Endodermal cell (in vitro differentiated cells): ENCODE data around the gene ZNF358. TPM values are rescaled to one million over a fixed set of nuclear protein-coding genes. Genes with fewer than 3 reads are reported as not detected.

Source experiments
- DNase-seq: peaks from one replicate; pipeline ENCODE4 v3.0.0-alpha.2; 2017
- H3K27ac ChIP-seq: 2 replicates; pipeline ENCODE4 v1.5.1; 2013; ENCODE audit warnings: mild to moderate bottlenecking, low read depth, low read length, moderate library complexity
- H3K27me3 ChIP-seq: 2 replicates; pipeline ENCODE4 v1.6.1; 2013; ENCODE audit warnings: mild to moderate bottlenecking, low read length, moderate library complexity; ENCODE audit not compliant: insufficient read depth, control insufficient read depth, poor library complexity, severe bottlenecking
- H3K36me3 ChIP-seq: 2 replicates; pipeline ENCODE4 v1.7.0; 2013; ENCODE audit warnings: mild to moderate bottlenecking, low read length, moderate library complexity; ENCODE audit not compliant: control insufficient read depth, insufficient read depth
- H3K4me1 ChIP-seq: one replicate; pipeline ENCODE4 v1.7.0; 2013; ENCODE audit warnings: low read length; ENCODE audit not compliant: control insufficient read depth, insufficient read depth
- H3K4me3 ChIP-seq: 2 replicates; pipeline ENCODE4 v1.5.1; 2013; ENCODE audit warnings: mild to moderate bottlenecking, low read length, moderate library complexity
- H3K9ac ChIP-seq: 2 replicates; pipeline ENCODE4 v1.6.1; 2013; ENCODE audit warnings: mild to moderate bottlenecking, low read length, moderate library complexity; ENCODE audit not compliant: poor library complexity, severe bottlenecking; ENCODE audit errors: extremely low read depth
- H3K9me3 ChIP-seq: 2 replicates; pipeline ENCODE4 v1.6.1; 2013; ENCODE audit warnings: mild to moderate bottlenecking, low read length, moderate library complexity; ENCODE audit not compliant: control insufficient read depth
- H3K27ac Mint-ChIP-seq: 2 replicates; pipeline ENCODE4 v1.8.0; 2020; ENCODE audit warnings: mixed read lengths
- H3K27me3 Mint-ChIP-seq: 2 replicates; pipeline ENCODE4 v1.8.0; 2021; ENCODE audit warnings: mild to moderate bottlenecking, mixed read lengths; ENCODE audit not compliant: insufficient read depth
- H3K36me3 Mint-ChIP-seq: 2 replicates; pipeline ENCODE4 v1.8.0; 2020; ENCODE audit warnings: low read depth, mixed read lengths
- H3K4me1 Mint-ChIP-seq: 2 replicates; pipeline ENCODE4 v1.8.0; 2020; ENCODE audit warnings: mixed read lengths
- H3K4me3 Mint-ChIP-seq: 2 replicates; pipeline ENCODE4 v1.8.0; 2020; ENCODE audit warnings: mild to moderate bottlenecking, moderate library complexity, mixed read lengths
- H3K9me3 Mint-ChIP-seq: 2 replicates; pipeline ENCODE4 v1.8.0; 2020; ENCODE audit warnings: mild to moderate bottlenecking, mixed read lengths
- CTCF ChIP-seq: fragments of 200-600 bp; sonication (generic); conservative IDR thresholded peaks from 2 replicates; pipeline ENCODE4 v1.5.0; 2021; ENCODE audit warnings: antibody characterized with exemption, mild to moderate bottlenecking
- WGBS, 2 experiments: methylation state at CpG; one replicate each; pipeline versions ENCODE4 v1.1.5 to v1.1.7; 2013; ENCODE audit warnings: missing lambda C conversion rate in 2 of 2, mixed read lengths in 1 of 2; ENCODE audit not compliant: insufficient coverage in 1 of 2, insufficient read length in 1 of 2; 5-methylcytosine and 5-hydroxymethylcytosine counted together
- total RNA-seq, 2 donors: library from RNA; stranded (reverse); fragmentation: NEBNext Ultra II Directional in 1 of 2; extraction: Animal tissue kit (Norgen Biotek cat#: 25700) in 1 of 2; gene quantifications; 2 replicates in 1 of 2; 3 replicates in 1 of 2; pipeline ENCODE4 v1.2.1, GENCODE V29; 2021

The ZNF358 gene
- total RNA-seq, 2 donors from 2014 or later = 45.9 to 53.2 TPM

GRCh38 chr19:7475665-7476064 lies 40.2 kb upstream of the ZNF358 start:
- H3K27ac Mint-ChIP-seq = no peak overlapping the region
- no peaks in the 10 kb centered on the region for H3K9me3 Mint-ChIP-seq
- Histone ChIP-seq H3K9me3 (no peaks in the 10 kb centered on the region), H3K4me3 (no peak overlapping the region), H3K36me3 (peaks cover 3% of the 10 kb centered on the region), H3K9ac (no peak overlapping the region), H3K27ac (no peak overlapping the region), H3K4me1 (no peaks in the 10 kb centered on the region), H3K27me3 (no peaks in the 10 kb centered on the region)
- H3K4me3 Mint-ChIP-seq = no peak overlapping the region
- 91 to 97% methylated on average over 5 to 6 of the region's 6 CpGs for WGBS, 2 experiments
- DNase-seq = no peak
- peaks cover 3% of the 10 kb centered on the region for H3K4me1 Mint-ChIP-seq
- TF ChIP-seq CTCF = no peak
- H3K36me3 Mint-ChIP-seq = peaks cover 12% of the 10 kb centered on the region
- H3K27me3 Mint-ChIP-seq = no peaks in the 10 kb centered on the region

- Histone ChIP-seq H3K4me1 (no peaks in the 10 kb centered on the region), H3K36me3 (no peaks in the 10 kb centered on the region), H3K4me3 (no peak overlapping the region), H3K27me3 (no peaks in the 10 kb centered on the region), H3K9ac (no peak overlapping the region), H3K9me3 (no peaks in the 10 kb centered on the region), H3K27ac (no peak overlapping the region)
- WGBS, 2 experiments = 92 to 93% methylated on average over 7 of the region's 7 CpGs
- H3K27ac Mint-ChIP-seq = no peak overlapping the region
- H3K36me3 Mint-ChIP-seq = peaks cover 12% of the 10 kb centered on the region
- no peak overlapping the region for H3K4me3 Mint-ChIP-seq
- no peak for TF ChIP-seq CTCF
- H3K9me3 Mint-ChIP-seq = no peaks in the 10 kb centered on the region
- peaks cover 4% of the 10 kb centered on the region for H3K4me1 Mint-ChIP-seq
- no peaks in the 10 kb centered on the region for H3K27me3 Mint-ChIP-seq
- no peak for DNase-seq
Observed at GRCh38 chr19:7476241-7476640, 39.7 kb upstream of the ZNF358 start.

- Histone ChIP-seq H3K27me3 (no peaks in the 10 kb centered on the region), H3K27ac (no peak overlapping the region), H3K9me3 (no peaks in the 10 kb centered on the region), H3K9ac (no peak overlapping the region), H3K4me1 (no peaks in the 10 kb centered on the region), H3K4me3 (no peak overlapping the region), H3K36me3 (no peaks in the 10 kb centered on the region)
- TF ChIP-seq CTCF = no peak
- no peak overlapping the region for H3K4me3 Mint-ChIP-seq
- no peaks in the 10 kb centered on the region for H3K9me3 Mint-ChIP-seq
- DNase-seq = no peak
- H3K4me1 Mint-ChIP-seq = peaks cover 4% of the 10 kb centered on the region
- H3K27me3 Mint-ChIP-seq = no peaks in the 10 kb centered on the region
- H3K27ac Mint-ChIP-seq = no peak overlapping the region
- H3K36me3 Mint-ChIP-seq = peaks cover 9% of the 10 kb centered on the region
- 93 to 95% methylated on average over 14 to 35 of the region's 35 CpGs for WGBS, 2 experiments
Observed at GRCh38 chr19:7476777-7477494, 39.0 kb upstream of the ZNF358 start.
